ENCODE data around the gene NEGR1.

The NEGR1 gene

DNA sequence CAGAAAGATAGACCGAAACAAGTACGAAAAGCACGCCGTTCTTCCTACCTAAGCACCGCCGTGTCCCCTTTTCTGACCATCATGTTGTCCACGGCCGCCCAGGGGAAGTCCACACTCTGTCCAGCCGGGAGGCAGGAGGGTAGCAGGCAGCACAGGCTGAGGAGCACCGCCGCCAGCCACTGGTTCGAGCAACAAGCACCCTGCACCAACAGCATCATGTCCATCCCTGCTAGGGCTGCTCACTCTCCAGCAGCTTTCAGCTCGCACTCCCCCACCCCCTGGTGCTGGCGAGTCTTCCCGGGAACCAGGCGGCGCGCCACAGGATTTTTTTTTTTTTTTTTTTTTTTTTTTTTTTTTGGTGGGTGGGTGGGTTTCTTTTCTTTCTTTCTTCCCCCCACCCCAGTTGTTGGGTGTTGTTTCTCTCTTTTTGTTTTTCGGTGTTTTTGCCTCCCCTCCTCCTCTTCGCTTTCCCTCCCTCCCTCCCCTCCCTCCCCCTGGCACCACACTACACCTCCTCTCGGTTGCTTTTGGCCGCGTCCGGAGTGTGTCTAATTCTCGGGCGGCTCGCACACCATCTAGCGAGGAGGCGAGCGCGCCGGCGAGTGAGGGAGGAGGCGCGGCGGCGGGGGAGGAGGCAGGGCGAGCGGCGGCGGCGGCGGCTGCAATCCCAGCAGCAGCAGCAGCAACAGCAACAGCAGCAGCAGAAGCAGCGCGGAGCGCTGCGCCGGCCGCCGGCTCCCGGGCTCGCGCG lies at the start of gene NEGR1:
NEGR1 (minus strand) TSS at position 269 of the 751 bp plus-strand sequence.
- no peak within 1 kb of the TSS for H3K4me3 ChIP-seq (ENCODE audit: low read depth, low read length)

DNA sequence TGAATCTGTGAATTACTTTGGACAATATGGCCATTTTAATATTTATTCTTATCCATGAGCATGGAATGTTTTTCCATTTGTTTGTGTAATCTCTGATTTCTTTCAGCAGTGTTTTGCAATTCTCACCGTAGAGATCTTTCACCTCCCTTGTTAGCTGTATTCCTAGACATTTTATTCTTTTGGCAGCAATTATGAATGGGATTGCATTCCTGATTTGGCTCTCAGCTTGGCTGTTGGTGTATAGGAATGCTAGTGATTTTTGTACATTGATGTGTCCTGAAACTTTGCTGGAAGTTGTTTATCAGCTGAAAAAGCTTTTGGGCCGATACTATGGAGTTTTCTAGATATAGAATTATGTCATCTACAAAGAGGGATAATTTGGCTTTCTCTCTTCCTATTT lies 44.2 kb upstream of the NEGR1 start:
- TF ChIP-seq, protein P1, sequence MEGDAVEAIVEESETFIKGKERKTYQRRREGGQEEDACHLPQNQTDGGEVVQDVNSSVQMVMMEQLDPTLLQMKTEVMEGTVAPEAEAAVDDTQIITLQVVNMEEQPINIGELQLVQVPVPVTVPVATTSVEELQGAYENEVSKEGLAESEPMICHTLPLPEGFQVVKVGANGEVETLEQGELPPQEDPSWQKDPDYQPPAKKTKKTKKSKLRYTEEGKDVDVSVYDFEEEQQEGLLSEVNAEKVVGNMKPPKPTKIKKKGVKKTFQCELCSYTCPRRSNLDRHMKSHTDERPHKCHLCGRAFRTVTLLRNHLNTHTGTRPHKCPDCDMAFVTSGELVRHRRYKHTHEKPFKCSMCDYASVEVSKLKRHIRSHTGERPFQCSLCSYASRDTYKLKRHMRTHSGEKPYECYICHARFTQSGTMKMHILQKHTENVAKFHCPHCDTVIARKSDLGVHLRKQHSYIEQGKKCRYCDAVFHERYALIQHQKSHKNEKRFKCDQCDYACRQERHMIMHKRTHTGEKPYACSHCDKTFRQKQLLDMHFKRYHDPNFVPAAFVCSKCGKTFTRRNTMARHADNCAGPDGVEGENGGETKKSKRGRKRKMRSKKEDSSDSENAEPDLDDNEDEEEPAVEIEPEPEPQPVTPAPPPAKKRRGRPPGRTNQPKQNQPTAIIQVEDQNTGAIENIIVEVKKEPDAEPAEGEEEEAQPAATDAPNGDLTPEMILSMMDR (IDR thresholded peaks at IDR 0.05; ENCODE audit: borderline replicate concordance, insufficient read depth, low read depth, low read length), result no peak
- H3K4me3 ChIP-seq (ENCODE audit: low read depth, low read length), result no peak overlapping the region

More for the DNA sequence above, at the start of gene NEGR1:
- TF ChIP-seq, protein P1 (IDR thresholded peaks at IDR 0.05; ENCODE audit: borderline replicate concordance, insufficient read depth, low read depth, low read length), result no peak

DNA sequence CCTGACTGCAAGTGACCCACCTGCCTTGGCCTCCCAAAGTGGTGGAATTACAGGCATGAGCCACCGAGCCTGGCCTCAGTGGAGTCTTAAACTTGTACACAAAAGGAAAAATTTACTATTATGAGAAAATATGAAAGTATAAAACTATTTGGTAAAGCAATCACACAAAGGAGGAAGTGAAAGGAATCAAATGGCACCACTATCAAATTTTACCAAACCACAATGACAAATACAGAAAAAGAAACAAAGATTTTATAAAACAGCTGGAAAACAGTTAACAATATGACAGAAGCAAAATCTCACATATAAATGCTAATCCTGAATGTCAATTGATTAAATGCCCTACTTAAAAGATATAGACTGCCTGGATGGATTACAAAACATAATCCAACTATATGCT lies 42.1 kb upstream of the NEGR1 start:
- TF ChIP-seq, protein P1 (IDR thresholded peaks at IDR 0.05; ENCODE audit: borderline replicate concordance, insufficient read depth, low read depth, low read length), result no peak
- no peak overlapping the region for H3K4me3 ChIP-seq (ENCODE audit: low read depth, low read length)

DNA sequence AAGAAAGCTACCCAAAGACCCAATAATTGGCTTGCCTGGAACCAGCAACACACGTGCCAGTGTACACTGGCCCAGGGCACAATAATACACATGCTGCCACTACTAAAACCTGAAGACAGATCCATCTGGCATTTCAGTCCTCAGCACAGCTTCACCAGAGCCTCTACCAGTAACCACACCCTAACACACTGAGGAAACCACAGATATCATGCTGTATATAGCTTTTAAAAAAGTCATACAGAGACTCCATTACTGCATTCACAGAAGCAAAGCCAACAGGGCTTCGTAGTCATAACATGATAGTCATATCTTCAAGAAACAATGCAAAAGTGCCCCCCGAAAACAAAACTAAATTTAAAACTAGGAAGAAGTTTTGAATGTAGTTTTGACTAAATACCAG lies 40.6 kb upstream of the NEGR1 start:
- TF ChIP-seq, protein P1 (IDR thresholded peaks at IDR 0.05; ENCODE audit: borderline replicate concordance, insufficient read depth, low read depth, low read length), result no peak
- no peak overlapping the region for H3K4me3 ChIP-seq (ENCODE audit: low read depth, low read length)

DNA sequence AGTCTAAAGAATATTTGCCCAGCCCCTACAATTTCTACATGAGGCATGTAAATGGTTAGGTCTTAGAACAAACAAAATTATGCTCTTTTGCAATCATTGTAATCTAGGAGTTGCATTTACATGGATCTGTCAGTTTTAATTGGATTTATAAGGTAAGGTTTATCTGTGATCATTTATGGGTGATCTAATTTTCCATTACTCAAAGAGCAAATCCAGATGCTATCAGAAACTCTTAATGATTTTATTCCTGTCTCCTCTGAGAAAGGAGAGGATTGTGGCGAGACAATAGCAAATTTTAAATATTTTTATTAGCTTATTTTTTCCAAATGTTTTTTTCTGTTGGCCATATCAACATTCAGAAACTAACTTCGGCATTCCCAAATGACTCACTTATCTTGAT lies 14.2 kb upstream of the NEGR1 start:
- no peak overlapping the region for H3K4me3 ChIP-seq (ENCODE audit: low read depth, low read length)

DNA sequence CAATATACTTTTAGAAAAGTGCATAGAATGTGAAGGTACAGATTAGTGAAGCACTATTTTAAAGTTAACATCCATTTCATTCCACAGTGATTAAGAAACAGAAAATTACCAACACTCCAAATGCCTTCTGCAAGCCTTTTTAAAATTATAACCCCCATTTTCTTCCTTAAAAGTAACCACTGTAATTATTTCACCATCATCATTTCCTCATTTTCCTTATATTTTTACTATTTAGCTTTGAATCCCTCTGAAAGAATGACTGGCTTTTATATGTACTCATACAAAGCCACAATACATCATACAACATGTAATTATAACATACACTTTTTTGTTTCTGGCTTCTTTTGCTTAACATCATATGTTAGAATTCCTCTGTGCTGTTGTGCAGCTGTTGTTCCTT lies 6.5 kb upstream of the NEGR1 start:
- no peak overlapping the region for H3K4me3 ChIP-seq (ENCODE audit: low read depth, low read length)
- TF ChIP-seq, protein P1 (IDR thresholded peaks at IDR 0.05; ENCODE audit: borderline replicate concordance, insufficient read depth, low read depth, low read length), result no peak

More for the DNA sequence above, 14.2 kb upstream of the NEGR1 start:
- TF ChIP-seq, protein P1 (IDR thresholded peaks at IDR 0.05; ENCODE audit: borderline replicate concordance, insufficient read depth, low read depth, low read length), result no peak

DNA sequence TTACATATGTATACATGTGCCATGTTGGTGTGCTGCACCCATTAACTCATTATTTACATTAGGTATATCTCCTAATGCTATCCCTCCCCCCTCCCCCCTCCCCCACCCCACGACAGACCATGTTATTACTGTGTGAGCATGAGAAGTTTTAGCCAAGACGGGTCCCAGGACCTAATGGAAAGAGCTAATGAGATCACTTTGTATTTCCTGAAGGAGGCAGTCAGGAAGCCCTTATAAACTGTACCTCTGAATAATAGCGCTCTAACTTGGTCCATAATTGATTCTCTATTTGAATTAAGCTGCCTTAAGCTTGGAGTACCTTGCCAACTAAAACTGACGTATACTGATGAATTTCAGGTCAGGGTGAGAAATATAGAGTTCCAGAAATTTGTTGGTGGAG lies 4.1 kb upstream of the NEGR1 start:
- TF ChIP-seq, protein P1 (IDR thresholded peaks at IDR 0.05; ENCODE audit: borderline replicate concordance, insufficient read depth, low read depth, low read length), result no peak
- H3K4me3 ChIP-seq (ENCODE audit: low read depth, low read length), result no peak overlapping the region
